NB4 (cell line): Measurements from ENCODE around the gene HOXD4.

Experiments
- DNase-seq: peaks from one replicate; pipeline ENCODE4 v3.0.0; 2010; ENCODE audit warnings: low read depth
- H3K4me3 ChIP-seq: one replicate; pipeline ENCODE4 v1.5.1; 2011; ENCODE audit warnings: mild to moderate bottlenecking, low read depth, low read length, moderate library complexity
- MYC ChIP-seq: IDR thresholded peaks from 2 replicates; pipeline ENCODE4 v1.6.1; 2011; ENCODE audit warnings: low read depth, low read length
- POLR2A ChIP-seq: IDR thresholded peaks from 2 replicates; pipeline ENCODE4 v1.6.1; 2011; ENCODE audit warnings: mild to moderate bottlenecking; ENCODE audit not compliant: insufficient read length; ENCODE audit errors: extremely low read depth
- TF ChIP-seq, protein P1 (sequence below): IDR thresholded peaks from 2 replicates; pipeline ENCODE4 v1.6.1; 2011; ENCODE audit warnings: low read depth, low read length
- TF ChIP-seq, protein P2 (sequence below): IDR thresholded peaks from one replicate; pipeline ENCODE4 v1.5.1; 2012; ENCODE audit warnings: low read depth, low read length

Gene HOXD4

DNA sequence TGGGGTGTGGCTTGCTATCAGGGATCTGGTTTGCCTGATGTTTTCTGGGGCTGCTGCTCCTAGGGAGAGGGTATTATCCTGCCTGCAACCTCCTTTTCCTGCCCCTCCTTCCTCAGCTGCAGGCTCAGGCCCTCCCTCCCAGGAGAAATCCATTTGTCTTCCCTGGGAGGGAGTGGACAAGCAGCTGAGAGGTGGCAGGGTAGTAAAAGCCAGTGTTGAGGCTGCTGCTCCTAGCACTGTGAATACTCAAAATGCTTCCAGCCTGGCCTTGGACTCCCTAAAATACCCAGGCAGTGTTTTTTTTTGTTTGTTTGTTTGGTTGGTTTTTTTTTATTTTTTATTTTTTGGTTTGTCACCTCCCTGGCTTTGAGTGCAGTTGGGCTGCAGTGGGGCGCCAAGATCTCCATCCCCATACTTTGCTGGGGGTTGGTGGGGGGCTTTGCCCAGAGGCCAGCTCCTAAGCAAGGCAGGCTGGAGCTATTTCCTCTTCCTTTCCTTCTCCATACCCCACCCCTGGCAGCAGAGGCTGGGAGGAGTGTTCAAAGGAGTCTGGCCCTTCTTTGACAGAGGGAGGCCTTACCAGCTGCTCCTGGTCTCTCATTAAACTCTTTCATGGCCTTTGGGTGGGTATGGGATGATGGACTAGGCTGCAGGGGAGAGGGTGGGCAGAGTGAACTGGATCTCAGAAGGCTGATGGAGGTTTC is 19.4 kb downstream of the HOXD4 start:
- TF ChIP-seq POLR2A (no peak), MYC (no peak)
- TF ChIP-seq, protein P1, sequence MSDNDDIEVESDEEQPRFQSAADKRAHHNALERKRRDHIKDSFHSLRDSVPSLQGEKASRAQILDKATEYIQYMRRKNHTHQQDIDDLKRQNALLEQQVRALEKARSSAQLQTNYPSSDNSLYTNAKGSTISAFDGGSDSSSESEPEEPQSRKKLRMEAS = no peak
- TF ChIP-seq, protein P2, sequence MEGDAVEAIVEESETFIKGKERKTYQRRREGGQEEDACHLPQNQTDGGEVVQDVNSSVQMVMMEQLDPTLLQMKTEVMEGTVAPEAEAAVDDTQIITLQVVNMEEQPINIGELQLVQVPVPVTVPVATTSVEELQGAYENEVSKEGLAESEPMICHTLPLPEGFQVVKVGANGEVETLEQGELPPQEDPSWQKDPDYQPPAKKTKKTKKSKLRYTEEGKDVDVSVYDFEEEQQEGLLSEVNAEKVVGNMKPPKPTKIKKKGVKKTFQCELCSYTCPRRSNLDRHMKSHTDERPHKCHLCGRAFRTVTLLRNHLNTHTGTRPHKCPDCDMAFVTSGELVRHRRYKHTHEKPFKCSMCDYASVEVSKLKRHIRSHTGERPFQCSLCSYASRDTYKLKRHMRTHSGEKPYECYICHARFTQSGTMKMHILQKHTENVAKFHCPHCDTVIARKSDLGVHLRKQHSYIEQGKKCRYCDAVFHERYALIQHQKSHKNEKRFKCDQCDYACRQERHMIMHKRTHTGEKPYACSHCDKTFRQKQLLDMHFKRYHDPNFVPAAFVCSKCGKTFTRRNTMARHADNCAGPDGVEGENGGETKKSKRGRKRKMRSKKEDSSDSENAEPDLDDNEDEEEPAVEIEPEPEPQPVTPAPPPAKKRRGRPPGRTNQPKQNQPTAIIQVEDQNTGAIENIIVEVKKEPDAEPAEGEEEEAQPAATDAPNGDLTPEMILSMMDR = no peak
- DNase-seq = no peak
- no peak overlapping the region for H3K4me3 ChIP-seq

DNA sequence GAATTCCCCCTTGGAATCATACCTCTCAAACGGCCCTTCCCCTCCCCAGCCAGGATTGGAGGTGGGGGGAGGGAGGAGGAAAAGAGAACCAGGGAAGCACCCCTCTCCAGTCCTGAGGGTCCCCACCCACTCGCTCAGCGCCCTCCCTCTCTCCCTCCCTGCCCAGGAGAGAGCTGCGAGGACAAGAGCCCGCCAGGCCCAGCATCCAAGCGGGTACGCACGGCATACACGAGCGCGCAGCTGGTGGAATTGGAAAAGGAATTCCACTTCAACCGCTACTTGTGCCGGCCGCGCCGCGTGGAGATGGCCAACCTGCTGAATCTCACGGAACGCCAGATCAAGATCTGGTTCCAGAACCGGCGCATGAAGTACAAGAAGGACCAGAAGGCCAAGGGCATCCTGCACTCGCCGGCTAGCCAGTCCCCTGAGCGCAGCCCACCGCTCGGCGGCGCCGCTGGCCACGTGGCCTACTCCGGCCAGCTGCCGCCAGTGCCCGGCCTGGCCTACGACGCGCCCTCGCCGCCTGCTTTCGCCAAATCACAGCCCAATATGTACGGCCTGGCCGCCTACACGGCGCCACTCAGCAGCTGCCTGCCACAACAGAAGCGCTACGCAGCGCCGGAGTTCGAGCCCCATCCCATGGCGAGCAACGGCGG is 20.1 kb downstream of the HOXD4 start:
- no peak overlapping the region for H3K4me3 ChIP-seq
- no peak for DNase-seq
- TF ChIP-seq MYC = no peak
- TF ChIP-seq, protein P2 = no peak
- TF ChIP-seq POLR2A = no peak
- TF ChIP-seq, protein P1 = no peak

DNA sequence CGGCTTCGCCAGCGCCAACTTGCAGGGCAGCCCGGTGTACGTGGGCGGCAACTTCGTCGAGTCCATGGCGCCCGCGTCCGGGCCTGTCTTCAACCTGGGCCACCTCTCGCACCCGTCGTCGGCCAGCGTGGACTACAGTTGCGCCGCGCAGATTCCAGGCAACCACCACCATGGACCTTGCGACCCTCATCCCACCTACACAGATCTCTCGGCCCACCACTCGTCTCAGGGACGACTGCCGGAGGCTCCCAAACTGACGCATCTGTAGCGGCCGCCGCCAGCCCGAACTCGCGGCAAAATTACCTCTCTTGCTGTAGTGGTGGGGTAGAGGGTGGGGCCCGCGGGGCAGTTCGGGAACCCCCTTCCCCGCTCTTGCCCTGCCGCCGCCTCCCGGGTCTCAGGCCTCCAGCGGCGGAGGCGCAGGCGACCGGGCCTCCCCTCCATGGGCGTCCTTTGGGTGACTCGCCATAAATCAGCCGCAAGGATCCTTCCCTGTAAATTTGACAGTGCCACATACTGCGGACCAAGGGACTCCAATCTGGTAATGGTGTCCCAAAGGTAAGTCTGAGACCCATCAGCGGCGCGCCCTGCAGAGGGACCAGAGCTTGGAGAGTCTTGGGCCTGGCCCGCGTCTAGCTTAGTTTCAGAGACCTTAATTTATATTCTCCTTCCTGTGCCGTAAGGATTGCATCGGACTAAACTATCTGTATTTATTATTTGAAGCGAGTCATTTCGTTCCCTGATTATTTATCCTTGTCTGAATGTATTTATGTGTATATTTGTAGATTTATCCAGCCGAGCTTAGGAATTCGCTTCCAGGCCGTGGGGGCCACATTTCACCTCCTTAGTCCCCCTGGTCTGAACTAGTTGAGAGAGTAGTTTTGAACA is 20.9 kb downstream of the HOXD4 start:
- H3K4me3 ChIP-seq = no peak overlapping the region
- TF ChIP-seq, protein P2 = no peak
- TF ChIP-seq MYC (no peak), POLR2A (no peak)
- TF ChIP-seq, protein P1 = no peak
- DNase-seq = no peak

DNA sequence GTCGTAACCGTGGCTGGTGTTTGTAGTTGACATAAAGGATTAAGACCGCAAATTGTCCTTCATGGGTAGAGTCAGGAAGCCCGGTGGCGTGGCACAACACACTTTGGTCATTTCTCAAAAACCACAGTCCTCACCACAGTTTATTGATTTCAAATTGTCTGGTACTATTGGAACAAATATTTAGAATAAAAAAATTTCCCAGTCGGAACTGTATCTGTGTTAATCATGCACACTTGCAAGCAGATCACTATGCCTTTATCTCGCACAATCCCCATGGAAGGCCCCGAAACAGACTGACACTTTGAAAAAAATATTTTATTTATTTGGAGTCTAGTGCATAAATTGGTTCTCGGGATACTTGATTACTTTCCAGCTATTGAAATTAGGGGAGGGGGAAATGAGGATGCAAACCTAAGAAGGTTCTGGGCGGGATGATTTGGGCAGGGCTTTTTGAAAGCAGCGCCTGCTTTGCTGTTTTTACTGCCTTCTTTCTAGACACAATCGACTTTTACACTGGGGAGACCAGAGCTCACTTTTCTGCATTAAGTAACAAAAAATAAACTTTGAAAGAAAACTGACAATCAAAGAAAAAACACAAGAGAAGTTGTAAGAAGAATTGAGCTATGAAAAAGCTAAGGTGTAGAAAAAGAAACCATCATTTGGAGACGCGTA is 21.7 kb downstream of the HOXD4 start:
- TF ChIP-seq, protein P1 = no peak
- TF ChIP-seq MYC (no peak), POLR2A (no peak)
- TF ChIP-seq, protein P2 = no peak
- no peak for DNase-seq
- no peak overlapping the region for H3K4me3 ChIP-seq
